Keratinocyte (primary cell): ENCODE results near the gene CDH12. TPM values are rescaled to one million over a fixed set of nuclear protein-coding genes. Genes with fewer than 3 reads are reported as not detected.
A peak's percentile ranks its signal among the peaks of the same experiment; 100 is the strongest.
"Not testable (repeated sequence)": the region's sequence is repeated elsewhere in the genome, so short reads cannot be mapped to it uniquely, and the experiment has no call there.

Source experiments
- DNase-seq: peaks from one replicate; pipeline ENCODE4 v3.0.0-alpha.2; 2011; ENCODE audit warnings: low read depth, missing footprints, low spot score
- FAIRE-seq: peaks from 2 replicates; lab custom pipeline; 2011; peaks lifted over from hg19 to GRCh38; lab: Jason Lieb, UNC
- H2AFZ ChIP-seq: 2 replicates; pipeline ENCODE4 v1.6.0; 2012; ENCODE audit warnings: low read length, control low read depth, inconsistent platforms; ENCODE audit not compliant: control insufficient read depth
- H3K27ac ChIP-seq: 2 replicates; pipeline ENCODE4 v1.5.1; 2011; ENCODE audit warnings: low read length; ENCODE audit not compliant: control insufficient read depth, insufficient read depth
- H3K27me3 ChIP-seq: 3 replicates; pipeline ENCODE4 v1.6.0; 2011; ENCODE audit warnings: low read length; ENCODE audit not compliant: control insufficient read depth, insufficient read depth; ENCODE audit errors: extremely low read depth
- H3K36me3 ChIP-seq, 2 experiments: 2 replicates in 1 of 2; 3 replicates in 1 of 2; pipeline ENCODE4 v1.5.1; 2011; ENCODE audit warnings: low read length in 2 of 2, mild to moderate bottlenecking in 1 of 2; ENCODE audit not compliant: control insufficient read depth in 2 of 2, insufficient read depth in 2 of 2; ENCODE audit errors: extremely low read depth in 1 of 2
- H3K4me1 ChIP-seq: 3 replicates; pipeline ENCODE4 v1.5.1; 2011; ENCODE audit warnings: low read length; ENCODE audit not compliant: control insufficient read depth, insufficient read depth; ENCODE audit errors: extremely low read depth
- H3K4me2 ChIP-seq: 3 replicates; pipeline ENCODE4 v1.6.0; 2011; ENCODE audit warnings: low read depth, low read length; ENCODE audit not compliant: control insufficient read depth, insufficient read depth; ENCODE audit errors: extremely low read depth
- H3K4me3 ChIP-seq, 3 experiments: fragments of 200-600 bp in 1 of 3; sonication (generic) in 1 of 3; 2 replicates in 2 of 3; 3 replicates in 1 of 3; pipeline ENCODE4 v1.5.1; 2011 to 2016; ENCODE audit warnings: low read length in 3 of 3, mild to moderate bottlenecking in 3 of 3, control low read depth in 2 of 3, inconsistent platforms in 1 of 3, low read depth in 1 of 3, mixed read lengths in 1 of 3, mixed run types in 1 of 3, moderate library complexity in 1 of 3; ENCODE audit not compliant: control insufficient read depth in 2 of 3, insufficient read depth in 2 of 3; ENCODE audit errors: extremely low read depth in 1 of 3
- H3K79me2 ChIP-seq: 2 replicates; pipeline ENCODE4 v1.6.0; 2012; ENCODE audit warnings: low read length; ENCODE audit not compliant: control insufficient read depth, insufficient read depth
- H3K9ac ChIP-seq: 3 replicates; pipeline ENCODE4 v1.6.0; 2011; ENCODE audit warnings: low read length; ENCODE audit not compliant: control insufficient read depth, insufficient read depth; ENCODE audit errors: extremely low read depth
- H3K9me1 ChIP-seq: 3 replicates; pipeline ENCODE4 v1.6.0; 2011; ENCODE audit warnings: low read length; ENCODE audit not compliant: control insufficient read depth, insufficient read depth; ENCODE audit errors: extremely low read depth
- H3K9me3 ChIP-seq: 2 replicates; pipeline ENCODE4 v1.5.1; 2012; ENCODE audit warnings: low read depth, low read length; ENCODE audit not compliant: control insufficient read depth
- H4K20me1 ChIP-seq: 3 replicates; pipeline ENCODE4 v1.6.0; 2011; ENCODE audit warnings: low read length; ENCODE audit not compliant: control insufficient read depth, insufficient read depth; ENCODE audit errors: extremely low read depth
- EZH2 ChIP-seq: IDR thresholded peaks from one replicate; pipeline ENCODE4 v1.6.1; 2012; ENCODE audit warnings: inconsistent platforms, mild to moderate bottlenecking, low read length, moderate library complexity
- dilution Hi-C: fragments of 300-500 bp; cut with MboI; formaldehyde crosslinking; loops from one replicate; pipeline ENCODE4 v1.7.0; 2020; ENCODE audit warnings: low sequenced_read_pairs; ENCODE audit not compliant: extremely low pct_ligation_motif_present
- polyA plus RNA-seq, 5 experiments: library from polyadenylated mRNA; depleted of rRNA in 3 of 5; stranded (reverse) in 3 of 5; stranded (forward) in 1 of 5; unstranded in 1 of 5; fragments of >200 nt; gene quantifications; 1 replicate in 1 of 5; 2 replicates in 3 of 5; 3 replicates in 1 of 5; pipeline versions ENCODE4 v1.2.1 to v1.2.3, GENCODE V29; 2011 to 2012; ENCODE audit warnings: missing spikeins in 2 of 5, low read depth in 1 of 5, low replicate concordance in 1 of 5
- TF ChIP-seq, protein P1 (sequence below), 3 experiments: IDR thresholded peaks in 1 of 3; conservative IDR thresholded peaks in 1 of 3; optimal IDR thresholded peaks in 1 of 3; 2 replicates in 2 of 3; 3 replicates in 1 of 3; pipeline versions ENCODE3 to v1.5.1; 2011; ENCODE audit warnings: low read length in 3 of 3, mild to moderate bottlenecking in 3 of 3, moderate library complexity in 2 of 3, control low read depth in 1 of 3, inconsistent platforms in 1 of 3; ENCODE audit not compliant: insufficient read depth in 2 of 3; ENCODE audit errors: extremely low read depth in 1 of 3

Gene CDH12
- polyA plus RNA-seq, 1 donor (not counting 4 experiments of a cell fraction or from before 2014, with no cell fraction given): not detected

DNA sequence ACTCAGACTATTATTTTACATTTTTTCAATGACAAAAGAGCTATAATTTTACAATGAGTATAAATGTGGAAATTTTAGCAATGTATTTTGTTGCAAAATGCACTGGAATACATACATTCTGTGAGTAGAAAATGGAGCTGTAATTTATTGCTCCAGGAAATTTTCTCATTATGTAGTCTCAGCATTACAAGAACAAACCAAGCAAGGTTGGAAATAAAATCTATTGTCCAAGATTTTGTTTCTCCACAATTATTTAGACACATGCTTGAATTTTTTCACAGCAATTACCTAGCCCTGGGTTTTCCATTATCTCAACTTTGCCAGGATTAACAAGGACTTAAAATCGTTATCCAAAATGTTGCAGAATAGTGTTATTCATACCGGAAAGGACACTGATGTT is 820.1 kb downstream of the CDH12 start:
- no peaks in the 10 kb centered on the region for H3K27me3 ChIP-seq
- dilution Hi-C loops: no loop called here
- H3K36me3 ChIP-seq: no peaks in the 10 kb centered on the region
- no peak overlapping the region for H3K27ac ChIP-seq
- no peaks in the 10 kb centered on the region for H3K4me1 ChIP-seq
- no peaks in the 10 kb centered on the region for H3K9me3 ChIP-seq
- H3K4me3 ChIP-seq: no peak overlapping the region
- H3K4me2 ChIP-seq: no peak overlapping the region
- DNase-seq: no peak
- H3K9me1 ChIP-seq: no peaks in the 10 kb centered on the region
- H3K79me2 ChIP-seq: no peaks in the 10 kb centered on the region
- H2AFZ ChIP-seq: no peak overlapping the region
- no peak for FAIRE-seq
- no peaks in the 10 kb centered on the region for H4K20me1 ChIP-seq
- H3K9ac ChIP-seq: no peak overlapping the region
- TF ChIP-seq, protein P1, sequence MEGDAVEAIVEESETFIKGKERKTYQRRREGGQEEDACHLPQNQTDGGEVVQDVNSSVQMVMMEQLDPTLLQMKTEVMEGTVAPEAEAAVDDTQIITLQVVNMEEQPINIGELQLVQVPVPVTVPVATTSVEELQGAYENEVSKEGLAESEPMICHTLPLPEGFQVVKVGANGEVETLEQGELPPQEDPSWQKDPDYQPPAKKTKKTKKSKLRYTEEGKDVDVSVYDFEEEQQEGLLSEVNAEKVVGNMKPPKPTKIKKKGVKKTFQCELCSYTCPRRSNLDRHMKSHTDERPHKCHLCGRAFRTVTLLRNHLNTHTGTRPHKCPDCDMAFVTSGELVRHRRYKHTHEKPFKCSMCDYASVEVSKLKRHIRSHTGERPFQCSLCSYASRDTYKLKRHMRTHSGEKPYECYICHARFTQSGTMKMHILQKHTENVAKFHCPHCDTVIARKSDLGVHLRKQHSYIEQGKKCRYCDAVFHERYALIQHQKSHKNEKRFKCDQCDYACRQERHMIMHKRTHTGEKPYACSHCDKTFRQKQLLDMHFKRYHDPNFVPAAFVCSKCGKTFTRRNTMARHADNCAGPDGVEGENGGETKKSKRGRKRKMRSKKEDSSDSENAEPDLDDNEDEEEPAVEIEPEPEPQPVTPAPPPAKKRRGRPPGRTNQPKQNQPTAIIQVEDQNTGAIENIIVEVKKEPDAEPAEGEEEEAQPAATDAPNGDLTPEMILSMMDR (optimal IDR thresholded peaks at IDR 0.05 in 1 of 3, IDR thresholded peaks at IDR 0.05 in 1 of 3, conservative IDR thresholded peaks at IDR 0.05 in 1 of 3; ENCODE audit: extremely low read depth in 1 of 3, insufficient read depth in 2 of 3, low read length in 3 of 3): no peak
- TF ChIP-seq EZH2: no peak

- Histone ChIP-seq H2AFZ (no peak overlapping the region), H4K20me1 (no peaks in the 10 kb centered on the region), H3K4me2 (no peak overlapping the region), H3K27me3 (no peaks in the 10 kb centered on the region), H3K4me3 (no peak overlapping the region), H3K9me1 (no peaks in the 10 kb centered on the region), H3K27ac (no peak overlapping the region), H3K36me3 (no peaks in the 10 kb centered on the region), H3K4me1 (no peaks in the 10 kb centered on the region), H3K9ac (no peak overlapping the region), H3K9me3 (no peaks in the 10 kb centered on the region), H3K79me2 (no peaks in the 10 kb centered on the region)
- TF ChIP-seq, protein P1 (optimal IDR thresholded peaks at IDR 0.05 in 1 of 3, IDR thresholded peaks at IDR 0.05 in 1 of 3, conservative IDR thresholded peaks at IDR 0.05 in 1 of 3; ENCODE audit: extremely low read depth in 1 of 3, insufficient read depth in 2 of 3, low read length in 3 of 3): no peak
- no peak for TF ChIP-seq EZH2
- FAIRE-seq (no peak), DNase-seq (no peak)
- dilution Hi-C loops: no loop called here
These were observed 829.4 kb downstream of the CDH12 start for GRCh38 chr5:22023784-22024183.

GRCh38 chr5:22012893-22013292 is 840.3 kb downstream of the CDH12 start:
- H3K9ac ChIP-seq, H3K9me3 ChIP-seq, H3K4me3 ChIP-seq, dilution Hi-C loops, H3K27me3 ChIP-seq, H3K36me3 ChIP-seq, H3K9me1 ChIP-seq, FAIRE-seq, H3K27ac ChIP-seq, H3K4me1 ChIP-seq, H3K79me2 ChIP-seq, H4K20me1 ChIP-seq, DNase-seq: not testable (repeated sequence)
- Histone ChIP-seq H3K4me2 (peak overlapping the region; percentile 27), H2AFZ (peak overlapping the region; percentile 63)

GRCh38 chr5:22010808-22011207 is 842.3 kb downstream of the CDH12 start:
- FAIRE-seq, dilution Hi-C loops, H3K27me3 ChIP-seq: not testable (repeated sequence)

More at GRCh38 chr5:22010808-22011207, 842.3 kb downstream of the CDH12 start:
- not testable (repeated sequence) for H3K9ac ChIP-seq, H3K9me3 ChIP-seq, DNase-seq, H3K9me1 ChIP-seq, H3K4me1 ChIP-seq, H3K4me3 ChIP-seq, H4K20me1 ChIP-seq, H3K36me3 ChIP-seq, H3K27ac ChIP-seq, H3K4me2 ChIP-seq, H3K79me2 ChIP-seq, H2AFZ ChIP-seq
